GM19372 (cell line): ENCODE measurements around the gene LUZP1.

ENCODE experiments used
- ATAC-seq: cut with Tn5 transposase; IDR thresholded peaks from one replicate; pipeline ENCODE4 v1.9.1; 2021; ENCODE audit warnings: mild to moderate bottlenecking, low read depth, moderate library complexity; ENCODE audit not compliant: unreplicated experiment

The LUZP1 gene

GRCh38 chr1:23037081-23037740 is 131.4 kb downstream of the LUZP1 start:
- no peak for ATAC-seq

GRCh38 chr1:23035823-23036452 is 132.7 kb downstream of the LUZP1 start:
- ATAC-seq: no peak
